AG20443 (cell line): ENCODE measurements around the gene MORF4L1.
"Not testable (repeated sequence)": the region's sequence is repeated elsewhere in the genome, so short reads cannot be mapped to it uniquely, and the experiment has no call there.

Experiments
- DNase-seq: peaks from one replicate; pipeline ENCODE4 v3.0.0; 2012; ENCODE audit warnings: low spot score, mixed read lengths

The MORF4L1 gene

GRCh38 chr15:78902281-78903032 is 29.8 kb downstream of the MORF4L1 start:
- not testable (repeated sequence) for DNase-seq

DNA sequence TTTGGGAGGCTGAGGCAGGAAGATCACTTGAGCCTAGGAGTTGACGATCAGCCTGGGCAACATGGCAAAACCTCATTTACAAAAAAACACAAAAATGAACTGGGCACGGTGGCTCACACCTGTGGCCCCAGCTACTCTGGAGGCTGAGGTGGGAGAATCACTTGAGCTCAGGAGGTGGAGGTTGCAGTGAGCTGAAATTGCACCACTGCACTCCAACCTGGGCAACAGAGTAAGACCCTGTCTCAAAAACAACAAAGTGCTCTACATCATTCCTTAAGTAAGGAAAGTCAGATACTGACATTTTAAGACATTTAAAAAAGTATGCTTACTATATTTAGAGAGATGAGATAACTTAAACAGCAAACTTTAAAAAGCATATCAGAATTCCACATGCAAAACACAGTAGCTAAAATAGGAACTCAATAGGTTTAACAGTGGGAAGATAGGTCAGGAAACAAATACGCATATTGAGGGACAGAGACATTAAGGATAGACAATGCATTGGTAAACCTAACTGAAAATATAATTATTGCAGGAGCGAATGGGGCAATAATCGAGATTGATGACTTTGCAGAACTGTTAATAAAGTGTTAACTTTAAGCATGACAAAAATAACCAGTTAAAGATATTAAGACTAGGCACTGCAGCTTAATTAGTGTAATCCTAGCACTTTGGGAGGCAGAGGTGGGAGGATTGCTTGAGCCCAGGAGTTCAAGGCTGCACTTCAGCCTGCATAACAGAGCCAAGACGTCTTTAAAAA is 32.1 kb downstream of the MORF4L1 start:
- no peak for DNase-seq

GRCh38 chr15:78906316-78906620 is 33.6 kb downstream of the MORF4L1 start:
- DNase-seq: peak; percentile 81

GRCh38 chr15:78907577-78907976 is 34.9 kb downstream of the MORF4L1 start:
- no peak for DNase-seq

DNA sequence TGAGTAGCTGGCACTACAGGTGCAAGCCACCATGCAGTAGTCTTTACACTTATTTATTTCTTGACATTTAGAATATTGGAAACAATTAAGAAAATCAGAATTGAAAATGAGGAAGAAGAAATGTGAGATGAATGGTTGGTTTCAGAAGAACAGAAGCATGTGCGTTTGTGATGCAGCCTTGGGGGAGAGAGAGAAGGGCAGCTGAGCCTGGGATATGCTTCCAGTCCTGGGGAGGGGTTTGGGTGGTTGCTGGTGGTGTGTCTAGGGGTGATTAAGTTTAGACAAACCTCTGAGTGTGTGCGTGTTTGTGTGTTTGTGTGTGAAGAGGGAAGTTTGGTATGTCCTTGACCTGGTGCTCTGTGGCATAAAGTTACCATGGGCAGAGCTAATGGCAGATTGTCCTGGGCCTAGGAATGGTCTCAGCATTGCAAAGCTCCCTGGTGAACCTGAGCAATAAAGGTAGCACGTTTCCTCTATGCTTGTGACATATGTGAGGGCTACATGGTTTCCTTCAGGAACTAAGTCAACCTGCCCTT is 36.5 kb downstream of the MORF4L1 start:
- DNase-seq: no peak

- DNase-seq: peak; percentile 63
These were observed 37.1 kb downstream of the MORF4L1 start for GRCh38 chr15:78909791-78910228.

DNA sequence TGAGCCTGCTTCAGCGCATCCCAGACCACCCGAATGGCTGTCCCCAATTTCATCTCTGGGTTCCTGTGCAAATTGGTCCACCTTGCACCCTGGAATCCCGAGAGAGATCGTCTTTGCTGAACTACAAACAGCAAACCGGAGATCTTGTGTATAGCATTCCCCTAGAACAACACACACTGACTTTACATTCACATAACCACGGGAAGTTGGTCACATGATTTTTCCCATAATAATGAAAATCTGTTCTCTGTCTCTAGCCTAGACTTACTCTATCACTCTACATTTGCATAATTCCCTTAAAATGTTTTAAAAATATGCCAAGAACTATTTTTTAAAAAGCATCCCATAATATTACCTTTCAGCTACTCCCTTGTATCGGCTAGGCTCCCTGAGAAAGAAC is 37.6 kb downstream of the MORF4L1 start:
- DNase-seq: no peak

DNA sequence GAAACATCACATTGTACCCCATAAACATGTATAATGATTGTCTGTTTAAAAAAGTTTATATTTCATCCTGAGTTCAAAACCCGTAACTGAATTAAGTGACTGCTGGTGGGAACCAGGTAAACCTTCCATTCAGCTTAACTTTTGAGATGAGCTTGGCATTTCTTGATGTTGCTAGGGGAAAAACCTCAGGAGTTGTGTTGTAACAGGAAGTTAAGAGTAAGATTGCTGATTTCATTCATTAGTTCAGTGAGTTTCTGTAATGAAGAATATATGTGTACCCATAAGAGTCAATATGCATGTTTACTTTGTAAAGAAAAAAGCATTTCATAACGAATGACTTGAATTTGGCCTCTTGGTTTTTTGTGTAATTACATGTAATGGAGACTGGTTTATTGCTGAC is 39.6 kb downstream of the MORF4L1 start:
- DNase-seq: no peak

DNA sequence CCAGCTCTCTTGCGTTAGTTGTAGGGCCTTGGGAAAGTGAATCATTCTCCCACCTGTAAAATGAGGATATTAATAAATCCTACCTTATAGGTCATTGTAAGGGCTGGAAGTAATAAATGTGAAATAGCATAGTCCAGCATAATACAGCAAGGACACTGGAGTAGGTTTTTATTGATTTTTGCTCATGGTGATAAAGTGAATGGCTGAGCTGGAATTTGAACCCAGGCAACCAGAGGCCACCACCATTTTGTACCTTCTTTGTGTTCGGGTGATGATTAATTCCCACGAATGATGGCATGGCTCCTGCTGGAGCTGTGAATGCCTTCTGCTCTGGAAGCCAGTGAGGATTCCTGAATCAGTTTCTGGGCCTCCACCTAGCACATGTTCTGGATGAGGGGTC is 40.3 kb downstream of the MORF4L1 start:
- no peak for DNase-seq

DNA sequence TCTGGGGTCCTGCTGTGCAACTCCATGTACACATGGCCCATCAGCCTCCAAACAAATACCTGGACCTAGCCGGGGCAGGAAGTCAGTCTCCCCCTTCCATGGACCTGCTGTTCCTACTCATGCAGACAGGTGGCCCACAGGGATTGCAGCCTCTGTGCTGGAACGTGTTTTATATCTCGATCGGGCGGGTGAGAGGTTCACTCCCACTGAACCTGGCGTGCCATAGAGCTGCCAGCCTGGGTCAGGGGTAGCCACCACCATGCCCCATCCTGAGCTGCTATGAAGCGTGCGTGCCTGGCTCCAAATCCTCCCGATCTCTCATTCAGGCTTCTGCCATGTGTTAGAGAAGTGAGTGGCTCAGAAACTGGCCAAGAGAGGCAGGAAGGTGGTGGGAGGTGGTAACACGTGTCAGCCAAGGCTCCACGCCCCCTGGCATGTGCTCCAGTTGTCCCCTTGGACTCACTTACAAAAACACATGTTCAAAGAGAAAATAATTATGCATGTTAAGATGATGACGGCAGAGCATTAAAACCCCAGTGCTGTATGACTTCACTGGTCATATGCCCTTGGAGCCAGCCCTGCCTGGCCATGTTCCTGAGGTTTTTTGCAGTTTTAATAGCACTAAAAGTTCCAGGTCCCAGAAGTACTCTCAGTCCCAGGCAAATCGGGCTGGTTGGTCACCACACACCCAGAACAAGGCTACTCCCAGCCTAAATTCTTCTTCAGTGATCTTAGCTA is 41.5 kb downstream of the MORF4L1 start:
- peak; percentile 48 for DNase-seq

- peak; percentile 50 for DNase-seq
These were observed 42.8 kb downstream of the MORF4L1 start for GRCh38 chr15:78915341-78916087.

GRCh38 chr15:78916088-78916487 is 43.4 kb downstream of the MORF4L1 start:
- peak; percentile 13 for DNase-seq

DNA sequence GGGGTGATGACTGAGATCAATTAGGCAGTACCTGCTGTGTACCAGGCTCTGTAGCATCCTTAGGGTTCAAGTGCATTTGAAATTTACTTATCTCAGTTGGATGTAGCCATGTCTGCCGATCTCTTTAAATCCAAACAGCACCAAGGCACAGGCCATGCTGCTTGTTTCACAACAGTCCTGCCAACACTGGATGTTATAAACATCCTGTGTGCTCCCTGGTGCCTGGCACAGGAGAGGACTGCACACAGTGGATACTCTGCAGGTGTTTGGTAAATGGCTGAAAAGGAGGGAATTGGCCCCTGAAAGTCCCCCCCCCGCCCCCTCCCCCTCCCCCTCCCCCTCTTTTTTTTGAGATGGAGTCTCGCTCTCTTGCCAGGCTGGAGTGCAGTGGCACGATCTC is 45.2 kb downstream of the MORF4L1 start:
- DNase-seq: no peak

GRCh38 chr15:78921517-78921916 is 48.8 kb downstream of the MORF4L1 start:
- DNase-seq: no peak

DNA sequence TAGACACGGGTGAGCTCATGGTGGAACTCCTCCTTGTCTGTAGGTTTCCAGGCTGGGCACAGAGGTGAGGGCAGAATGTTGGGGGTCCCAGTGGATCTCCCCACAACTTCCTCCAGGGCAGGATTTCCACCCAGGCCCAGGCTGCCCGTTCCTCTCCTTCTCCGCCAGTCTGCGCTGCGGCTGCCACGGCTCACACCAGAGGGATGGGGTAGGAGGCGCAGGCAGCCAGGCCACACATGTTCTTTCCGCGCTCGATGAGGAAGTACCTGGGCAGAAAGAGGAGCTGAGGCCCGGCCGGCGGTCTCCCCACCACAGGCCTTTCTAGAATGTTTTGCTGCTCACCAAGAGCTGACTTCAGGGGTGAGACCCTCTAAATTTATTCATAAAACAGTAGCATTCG is 49.2 kb downstream of the MORF4L1 start:
- DNase-seq: no peak

DNA sequence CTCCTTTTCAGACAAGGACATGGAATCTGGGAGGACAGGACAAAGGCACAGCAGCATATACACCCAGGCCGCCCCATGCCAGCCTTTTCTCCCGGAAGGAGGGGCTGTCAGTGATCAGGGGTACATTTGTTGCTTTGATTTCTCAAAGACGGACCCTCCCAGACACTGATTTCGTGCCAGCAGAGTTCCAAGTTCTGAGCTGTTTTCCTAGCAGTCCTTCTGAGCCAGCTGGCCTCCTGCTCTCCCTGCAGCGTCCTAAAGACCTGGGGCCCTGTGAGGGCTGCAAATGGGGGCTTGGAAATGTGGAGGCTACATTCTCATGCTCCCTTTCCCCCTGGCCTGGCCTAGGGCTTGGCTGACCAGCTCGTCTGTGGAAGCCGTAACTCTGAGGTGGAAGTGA is 49.8 kb downstream of the MORF4L1 start:
- no peak for DNase-seq

GRCh38 chr15:78923015-78923414 is 50.3 kb downstream of the MORF4L1 start:
- no peak for DNase-seq

- no peak for DNase-seq
These were observed 51.0 kb downstream of the MORF4L1 start for GRCh38 chr15:78923480-78924360.

DNA sequence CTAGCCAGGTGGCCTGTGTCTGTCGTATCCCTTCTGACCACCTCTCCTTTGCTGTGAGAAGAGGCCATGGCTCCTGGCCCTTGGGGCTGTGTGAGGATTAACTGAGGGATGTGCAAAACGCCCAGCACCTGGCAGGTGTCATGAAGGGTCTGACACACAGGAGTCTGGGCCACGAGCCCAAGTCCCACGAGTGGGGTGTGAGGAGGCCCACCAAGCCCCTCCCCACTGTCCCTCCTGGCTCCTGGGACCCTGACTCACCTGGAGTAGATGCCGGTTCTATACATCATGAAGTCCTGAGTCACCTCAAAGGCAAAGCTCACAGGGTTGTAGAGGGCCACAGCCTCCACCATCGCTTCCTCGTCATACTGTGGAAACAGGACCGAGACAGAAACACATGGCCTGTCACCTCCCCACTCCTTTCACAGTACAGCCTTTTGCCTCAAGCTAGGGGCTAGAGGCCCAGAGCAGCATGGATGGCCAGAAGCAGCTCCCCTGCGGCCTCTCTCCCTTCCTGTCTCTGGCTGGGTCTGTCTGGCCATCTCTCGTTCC is 52.5 kb downstream of the MORF4L1 start:
- DNase-seq: no peak

- DNase-seq: no peak
These were observed 53.5 kb downstream of the MORF4L1 start for GRCh38 chr15:78925956-78926743.
